ENCODE data around the gene DNAJA4.
"Not testable (repeated sequence)": the region's sequence is repeated elsewhere in the genome, so short reads cannot be mapped to it uniquely, and the experiment has no call there.

DNAJA4 gene

DNA sequence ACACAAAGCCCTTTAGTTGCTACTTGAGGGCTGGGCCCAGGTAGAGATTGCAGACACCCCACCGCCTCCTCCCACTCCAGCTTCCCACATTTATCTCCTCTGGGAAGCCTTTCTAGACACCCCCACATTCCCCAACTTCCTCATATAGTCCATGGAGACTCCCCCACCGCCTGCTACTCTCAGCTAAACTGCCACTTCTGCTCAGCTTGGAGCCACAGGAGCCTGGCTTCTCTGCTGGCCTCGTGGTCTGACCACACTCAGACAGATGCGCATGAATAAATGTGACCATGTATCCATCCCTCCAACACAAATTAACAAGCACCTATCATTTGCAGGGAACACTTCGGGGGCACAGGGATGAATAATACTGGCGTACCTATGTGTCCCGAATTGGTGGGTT is 19.5 kb upstream of the DNAJA4 start:
- DNase-seq = no peak

DNA sequence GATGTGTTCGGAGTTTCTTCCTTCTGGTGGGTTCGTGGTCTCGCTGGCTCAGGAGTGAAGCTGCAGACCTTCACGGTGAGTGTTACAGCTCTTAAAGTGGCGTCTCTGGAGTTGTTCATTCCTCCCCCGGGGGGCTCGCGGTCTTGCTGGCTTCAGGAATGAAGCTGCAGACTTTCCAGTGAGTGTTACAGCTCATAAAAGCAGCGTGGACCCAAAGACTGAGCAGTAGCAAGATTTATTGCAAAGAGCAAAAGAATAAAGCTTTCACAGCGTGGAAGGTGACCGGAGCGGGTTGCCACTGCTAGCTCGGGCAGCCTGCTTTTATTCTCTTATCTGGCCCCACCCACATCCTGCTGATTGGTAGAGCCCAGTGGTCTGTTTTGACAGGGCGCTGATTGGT is 19.0 kb upstream of the DNAJA4 start:
- DNase-seq = not testable (repeated sequence)

- not testable (repeated sequence) for DNase-seq
Observed at GRCh38 chr15:78245976-78246620, 18.3 kb upstream of the DNAJA4 start.

DNA sequence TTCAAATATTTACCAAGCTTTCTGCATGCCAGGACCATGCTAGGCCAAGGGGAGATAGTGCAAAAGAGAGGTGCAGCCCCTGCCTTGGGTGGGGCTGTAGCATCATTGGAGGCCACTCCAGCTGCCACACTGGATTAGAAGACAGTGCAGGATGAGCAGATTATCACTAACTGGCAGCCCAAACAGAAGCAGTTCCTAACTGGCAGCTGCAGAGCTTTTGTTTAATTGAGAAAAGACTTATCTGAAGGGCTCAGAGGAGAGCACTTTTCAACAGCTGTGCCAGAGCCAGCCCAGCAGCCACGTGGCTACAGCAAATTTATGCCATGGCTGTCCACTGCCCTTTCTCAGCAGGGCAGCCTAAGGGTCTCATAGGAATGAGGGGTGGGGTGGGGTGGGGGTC is 16.5 kb upstream of the DNAJA4 start:
- no peak for DNase-seq

GRCh38 chr15:78249131-78249530 is 15.2 kb upstream of the DNAJA4 start:
- no peak for DNase-seq

GRCh38 chr15:78251136-78251535 is 13.2 kb upstream of the DNAJA4 start:
- no peak for DNase-seq

DNA sequence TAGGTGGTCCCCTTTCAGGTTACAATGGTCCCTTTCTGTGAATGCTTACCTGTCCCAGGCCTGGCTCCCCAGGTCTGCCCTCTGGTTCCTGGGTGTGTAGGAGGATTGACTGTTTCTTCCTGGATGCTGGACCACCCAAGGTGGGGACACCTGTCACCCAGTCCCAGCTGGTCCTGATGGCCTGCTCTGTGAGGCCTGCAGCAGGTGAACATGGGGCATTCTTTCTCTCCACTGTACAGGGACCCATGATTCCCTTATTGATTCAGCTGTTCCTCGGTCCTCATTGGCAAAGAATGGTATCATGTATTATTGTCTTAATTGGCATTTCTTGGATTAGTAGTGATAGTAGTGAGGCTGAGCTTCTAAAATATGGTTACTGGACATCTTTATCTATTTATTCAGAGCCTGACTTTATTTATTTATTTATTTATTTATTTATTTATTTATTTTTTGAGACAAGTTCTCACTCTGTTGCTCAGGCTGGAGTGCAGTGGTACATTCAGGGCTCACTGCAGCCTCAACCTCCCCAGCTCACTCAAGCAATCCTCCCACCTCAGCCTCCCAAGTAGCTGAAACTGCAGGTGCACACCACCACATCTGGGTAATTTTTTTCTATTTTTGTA is 8.8 kb upstream of the DNAJA4 start:
- no peak for DNase-seq

- no peak for DNase-seq
Observed at GRCh38 chr15:78256044-78256437, 8.3 kb upstream of the DNAJA4 start.

DNA sequence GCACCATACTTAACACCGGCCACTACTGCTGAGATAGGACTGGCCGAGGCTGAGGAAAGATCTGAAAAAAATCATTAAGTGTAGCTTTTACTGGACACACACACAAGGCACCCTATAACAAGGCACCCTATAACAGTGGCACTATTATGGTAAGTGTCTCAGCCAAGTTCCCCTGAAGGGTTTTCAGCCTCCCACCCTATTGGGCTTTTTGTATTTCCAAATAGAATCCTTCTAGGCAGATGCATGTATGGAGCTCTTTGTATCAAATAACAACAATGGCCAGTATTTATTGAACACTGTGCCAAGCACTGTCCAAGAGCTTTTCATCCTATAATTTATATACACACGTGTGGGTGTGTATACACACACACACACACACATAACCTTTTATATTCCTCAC is 6.7 kb upstream of the DNAJA4 start:
- no peak for DNase-seq

DNA sequence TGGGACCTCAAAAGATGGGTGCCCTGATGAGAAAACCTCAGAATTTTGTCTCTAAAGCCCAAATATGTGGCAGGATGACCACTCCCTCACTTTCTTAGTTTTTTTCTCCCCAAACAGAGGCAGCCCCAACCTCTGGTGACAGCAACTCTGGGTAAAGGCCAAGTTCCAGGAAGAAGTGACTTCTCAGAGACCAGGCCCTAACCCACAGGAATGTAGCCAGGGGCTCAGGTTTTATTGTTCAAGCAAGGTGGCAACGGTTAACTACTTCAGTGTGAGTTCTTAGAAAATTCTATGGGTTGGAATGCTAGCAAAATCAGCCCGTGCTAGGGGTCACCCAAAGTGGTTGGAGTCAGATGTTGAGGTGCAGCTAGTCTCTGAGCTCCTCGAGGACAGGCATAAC is 5.1 kb upstream of the DNAJA4 start:
- DNase-seq = no peak

DNA sequence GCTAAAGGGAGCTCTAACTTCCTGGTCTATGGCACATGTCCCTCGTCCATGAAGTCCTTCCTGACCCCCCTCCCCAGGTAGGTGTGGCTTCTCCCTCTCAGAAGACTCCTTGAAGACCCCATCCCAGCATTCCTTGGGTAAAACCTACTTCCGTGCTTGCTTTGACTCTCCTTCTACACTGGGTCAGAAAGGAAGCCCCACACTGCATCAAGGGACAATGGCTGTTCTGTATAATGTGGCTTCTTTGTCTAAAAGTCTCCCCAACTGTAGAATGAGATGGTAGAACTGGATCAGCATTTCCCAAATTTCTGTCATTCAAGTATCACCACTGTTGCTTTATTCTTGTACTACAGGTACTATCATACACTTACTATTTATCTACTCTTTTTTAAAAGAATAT is 3.9 kb upstream of the DNAJA4 start:
- no peak for DNase-seq

GRCh38 chr15:78261062-78261461 is 3.3 kb upstream of the DNAJA4 start:
- no peak for DNase-seq

DNA sequence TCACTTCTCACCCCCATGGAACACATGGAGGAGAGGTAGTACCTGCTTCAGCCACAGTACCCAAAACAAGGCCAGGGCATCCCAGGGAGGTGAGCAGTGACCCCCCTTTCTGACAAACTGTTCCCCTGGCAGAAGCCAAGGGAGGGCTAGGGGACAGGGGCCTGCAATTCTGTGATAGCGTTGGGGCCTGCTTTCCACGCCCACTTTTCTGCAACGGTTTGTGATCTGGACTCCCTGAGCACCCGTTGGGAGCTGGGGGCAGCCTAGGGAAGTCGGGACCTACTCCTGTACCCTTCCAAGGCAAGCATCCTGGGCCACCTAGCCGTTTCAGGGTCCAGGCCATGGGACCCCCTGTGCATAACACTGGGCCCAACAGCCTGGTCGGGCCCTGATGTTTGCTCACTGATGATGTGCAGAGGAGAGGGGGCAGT is 996 bp upstream of the DNAJA4 start:
- no peak for DNase-seq

DNA sequence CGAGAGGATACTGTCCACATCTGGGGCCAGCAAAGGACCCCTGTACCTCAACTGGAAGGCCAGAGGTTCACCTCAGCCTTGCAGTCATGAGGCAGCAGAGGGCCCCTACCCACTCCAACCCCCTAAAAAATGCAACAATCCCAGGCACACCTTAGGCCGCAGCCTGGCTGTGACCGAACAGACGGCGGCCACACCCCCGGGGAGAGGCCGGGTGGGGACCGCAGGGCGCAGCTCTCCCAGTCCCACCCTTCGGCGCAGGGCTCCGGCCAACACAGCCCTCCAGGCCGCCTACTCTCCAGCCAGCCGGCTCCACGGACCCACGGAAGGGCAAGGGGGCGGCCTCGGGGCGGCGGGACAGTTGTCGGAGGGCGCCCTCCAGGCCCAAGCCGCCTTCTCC is 457 bp upstream of the DNAJA4 start:
- no peak for DNase-seq

DNA sequence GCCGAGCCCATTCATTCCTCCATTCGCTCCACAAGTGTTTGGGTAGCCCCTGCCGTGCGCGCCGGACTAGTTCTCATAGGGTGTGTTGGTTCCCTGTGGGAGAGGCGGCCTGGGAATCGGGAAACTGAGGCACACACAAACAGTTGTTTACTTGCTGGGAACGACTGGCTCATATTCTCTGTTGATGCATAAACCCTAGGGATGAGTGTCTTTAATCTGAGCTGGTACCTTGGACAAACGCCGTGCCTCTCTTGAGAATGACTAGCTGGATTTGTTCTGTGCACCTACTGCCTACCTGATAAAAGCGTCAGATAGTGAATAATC is 737 bp downstream of the DNAJA4 start:
- DNase-seq = no peak

DNA sequence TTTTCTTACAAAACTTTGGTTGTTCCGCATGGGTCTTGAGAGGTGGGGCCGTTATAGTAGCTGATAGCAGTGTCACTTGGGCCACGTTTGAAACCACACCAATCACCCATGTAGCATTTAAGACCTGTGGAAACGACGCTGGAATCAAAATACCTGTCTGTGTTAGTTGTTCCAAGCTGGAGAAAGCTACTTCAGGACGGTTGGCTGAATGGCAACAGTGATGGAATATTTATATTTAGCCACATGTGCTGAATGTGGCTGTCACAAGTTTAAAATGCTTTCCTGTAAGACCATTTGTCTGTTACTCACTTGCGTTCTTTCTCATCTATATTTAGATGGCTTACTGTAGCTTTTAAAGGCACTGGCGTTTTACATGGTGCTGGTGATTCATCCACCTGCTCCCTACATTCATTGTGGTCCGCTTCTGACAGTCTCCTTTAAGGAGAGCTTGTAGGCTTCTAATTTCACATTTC is 1.4 kb downstream of the DNAJA4 start:
- DNase-seq = no peak

GRCh38 chr15:78266229-78266628 is 1.9 kb downstream of the DNAJA4 start:
- no peak for DNase-seq

DNA sequence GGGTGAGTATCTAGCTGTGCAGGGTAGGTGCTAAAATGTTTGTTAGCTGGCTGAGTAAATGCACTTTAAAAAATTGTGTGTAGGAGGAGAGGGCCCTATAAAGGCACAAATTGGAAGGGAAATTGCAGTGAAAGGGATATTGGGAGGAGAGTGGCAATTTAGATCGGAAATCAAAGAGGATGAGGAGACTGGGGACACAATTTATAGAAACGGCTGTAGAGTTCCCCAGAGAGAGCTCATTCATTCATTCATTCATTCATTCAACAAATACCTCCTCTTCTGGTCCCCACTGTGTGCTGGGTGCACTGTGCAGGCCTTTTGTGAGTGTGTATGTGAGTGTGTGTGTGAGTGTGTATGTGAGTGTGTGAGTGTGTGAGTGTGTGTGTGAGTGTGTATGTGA is 2.4 kb downstream of the DNAJA4 start:
- DNase-seq = no peak

- no peak for DNase-seq
Observed at GRCh38 chr15:78272316-78272715, 8.0 kb downstream of the DNAJA4 start.

DNA sequence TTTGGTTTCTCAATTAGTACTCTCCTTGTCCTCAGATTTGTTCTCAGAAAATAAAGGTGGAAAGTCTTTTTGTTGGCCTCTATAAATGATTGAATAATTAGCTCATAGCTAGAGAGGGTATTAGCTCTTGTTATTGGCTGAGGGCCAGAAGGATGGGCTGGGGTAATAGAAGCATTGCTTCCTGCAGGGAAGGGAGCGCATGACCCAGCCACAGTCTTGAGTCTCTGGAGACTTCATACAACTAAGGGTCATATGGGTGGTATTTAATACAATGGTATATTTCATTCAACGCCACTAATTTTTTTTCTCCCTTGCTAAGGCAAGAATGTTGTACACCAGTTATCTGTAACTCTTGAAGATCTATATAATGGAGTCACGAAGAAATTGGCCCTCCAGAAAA is 8.4 kb downstream of the DNAJA4 start:
- DNase-seq = no peak

- DNase-seq = no peak
Observed at GRCh38 chr15:78274994-78275393, 10.6 kb downstream of the DNAJA4 start.

DNA sequence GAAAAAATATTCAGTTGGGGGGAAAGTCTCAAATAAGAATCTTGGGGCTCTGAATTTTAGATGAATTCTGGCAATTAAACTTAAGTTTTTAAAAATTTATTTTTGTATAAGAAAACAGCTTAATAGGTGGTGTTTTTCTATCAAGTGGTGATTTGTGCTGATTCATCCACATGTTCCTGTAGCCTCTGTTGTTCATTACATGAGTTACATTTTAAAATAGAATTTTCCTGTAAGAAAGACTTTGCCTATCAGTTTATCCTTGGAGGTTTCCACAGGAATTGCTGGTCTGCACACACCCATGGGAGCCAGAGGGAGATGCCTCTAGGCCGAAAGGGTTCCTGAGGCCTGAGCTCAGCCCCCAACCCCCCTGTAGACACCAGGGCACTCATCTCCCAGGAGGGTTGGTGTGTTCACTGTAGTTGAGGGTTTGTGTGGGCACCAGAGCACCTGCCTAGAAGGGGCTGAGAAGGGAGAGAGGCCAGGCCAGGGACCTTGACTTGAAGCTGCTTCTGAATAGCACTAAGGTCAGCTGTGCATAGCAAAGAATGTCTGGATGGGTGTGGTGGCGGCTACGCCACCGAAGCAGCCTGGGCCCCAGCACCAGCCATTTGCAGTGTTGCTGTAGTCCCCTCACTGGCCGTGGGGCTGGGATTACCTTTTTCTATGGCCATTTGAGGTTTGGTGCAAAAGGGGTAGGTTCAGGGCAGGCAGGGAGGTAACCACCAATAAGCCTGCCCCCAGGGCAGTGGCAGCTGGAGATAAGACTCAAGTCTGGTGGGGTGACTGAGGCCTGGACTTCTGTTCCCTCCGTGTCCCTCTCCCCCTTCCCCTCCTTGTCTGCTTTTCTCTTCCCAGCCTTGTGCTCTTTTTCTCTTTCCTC is 11.9 kb downstream of the DNAJA4 start:
- DNase-seq = no peak

DNA sequence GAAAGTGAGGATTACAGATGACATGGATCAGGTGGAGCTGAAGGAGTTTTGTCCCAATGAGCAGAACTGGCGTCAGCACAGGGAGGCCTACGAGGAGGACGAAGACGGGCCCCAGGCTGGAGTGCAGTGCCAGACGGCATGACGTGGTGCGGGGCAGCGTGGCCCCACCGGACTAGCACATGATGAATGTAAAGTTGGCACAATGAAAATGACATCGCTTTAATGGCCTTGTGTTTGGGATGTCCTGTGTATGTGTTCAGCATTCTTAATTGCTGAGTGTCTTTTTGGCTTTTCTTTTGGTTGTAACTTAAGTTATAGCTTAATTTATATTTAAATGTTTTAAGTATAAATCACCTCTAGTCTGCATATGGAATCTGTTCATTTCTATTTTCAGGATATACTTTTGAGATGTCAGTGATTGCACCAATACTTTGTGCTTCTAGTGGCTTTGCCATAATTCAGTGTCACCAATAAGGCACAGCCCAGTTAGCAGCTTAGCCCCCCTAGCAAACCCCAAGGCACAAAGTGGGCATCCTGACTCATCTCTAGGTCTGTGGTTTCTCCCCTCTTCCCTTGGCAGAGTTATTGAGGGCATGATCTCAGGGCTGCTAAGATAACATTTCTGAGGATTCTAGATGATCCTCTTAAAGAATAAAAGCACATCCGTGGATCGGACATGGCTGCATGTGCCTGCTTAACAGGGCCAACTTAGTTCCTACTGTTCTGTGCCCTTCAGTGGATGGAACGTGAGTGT is 16.1 kb downstream of the DNAJA4 start:
- DNase-seq = no peak

Measured in NCI-H1930 (cell line).